NCI-H1436 (cell line): ENCODE results near the gene NPAS3.
"Not testable (repeated sequence)": the region's sequence is repeated elsewhere in the genome, so short reads cannot be mapped to it uniquely, and the experiment has no call there.

Experiments used
- DNase-seq: peaks from one replicate; lab custom pipeline; 2025; lab: John Stamatoyannopoulos, UW

Gene NPAS3

GRCh38 chr14:33073023-33073422 is 134.3 kb downstream of the NPAS3 start:
- DNase-seq = no peak

- DNase-seq = peak; percentile 4
Measured at GRCh38 chr14:33081259-33081658, 142.6 kb downstream of the NPAS3 start.

GRCh38 chr14:33085799-33086198 is 147.1 kb downstream of the NPAS3 start:
- no peak for DNase-seq

GRCh38 chr14:33088274-33088673 is 149.6 kb downstream of the NPAS3 start:
- DNase-seq = not testable (repeated sequence)

- no peak for DNase-seq
Measured at GRCh38 chr14:33098016-33098415, 159.3 kb downstream of the NPAS3 start.

- no peak for DNase-seq
Measured at GRCh38 chr14:33103489-33103888, 164.8 kb downstream of the NPAS3 start.

GRCh38 chr14:33103966-33104365 is 165.3 kb downstream of the NPAS3 start:
- DNase-seq = no peak

- no peak for DNase-seq
Measured at GRCh38 chr14:33110737-33111443, 172.2 kb downstream of the NPAS3 start.

GRCh38 chr14:33114331-33114730 is 175.7 kb downstream of the NPAS3 start:
- DNase-seq = no peak

- no peak for DNase-seq
Measured at GRCh38 chr14:33118668-33119067, 180.0 kb downstream of the NPAS3 start.

GRCh38 chr14:33120341-33120740 is 181.7 kb downstream of the NPAS3 start:
- no peak for DNase-seq

- no peak for DNase-seq
Measured at GRCh38 chr14:33120966-33121365, 182.3 kb downstream of the NPAS3 start.

GRCh38 chr14:33123281-33123680 is 184.6 kb downstream of the NPAS3 start:
- no peak for DNase-seq

- DNase-seq = no peak
Measured at GRCh38 chr14:33126433-33126832, 187.8 kb downstream of the NPAS3 start.

- no peak for DNase-seq
Measured at GRCh38 chr14:33127531-33127930, 188.9 kb downstream of the NPAS3 start.

GRCh38 chr14:33131801-33132200 is 193.1 kb downstream of the NPAS3 start:
- no peak for DNase-seq

GRCh38 chr14:33134162-33134561 is 195.5 kb downstream of the NPAS3 start:
- DNase-seq = no peak

GRCh38 chr14:33134975-33135374 is 196.3 kb downstream of the NPAS3 start:
- DNase-seq = no peak

GRCh38 chr14:33150666-33151428 is 212.2 kb downstream of the NPAS3 start:
- no peak for DNase-seq

GRCh38 chr14:33163109-33163508 is 224.4 kb downstream of the NPAS3 start:
- peak; percentile 6 for DNase-seq

GRCh38 chr14:33163600-33163999 is 224.9 kb downstream of the NPAS3 start:
- DNase-seq = peak; percentile 15

GRCh38 chr14:33165144-33165925 is 226.7 kb downstream of the NPAS3 start:
- DNase-seq = no peak

GRCh38 chr14:33165926-33166289 is 227.2 kb downstream of the NPAS3 start:
- no peak for DNase-seq
